ENCODE measurements around the gene RNASEH2A. TPM values are rescaled to one million over a fixed set of nuclear protein-coding genes. Genes with fewer than 3 reads are reported as not detected.
"Not testable (repeated sequence)": the region's sequence is repeated elsewhere in the genome, so short reads cannot be mapped to it uniquely, and the experiment has no call there.

RNASEH2A gene
- total RNA-seq, 2 experiments from 2014 or later = 46.1 to 55.5 TPM

- DNase-seq = peak; percentile 71
- Mint-ChIP-seq H3K9me3 (no peaks in the 10 kb centered on the region), H3K27ac (peak overlapping the region; percentile 87), H3K27me3 (no peaks in the 10 kb centered on the region), H3K36me3 (peaks cover 31% of the 10 kb centered on the region), H3K4me3 (peak overlapping the region; percentile 74), H3K4me1 (peaks cover 30% of the 10 kb centered on the region)
These were observed 10.0 kb upstream of the RNASEH2A start for GRCh38 chr19:12796146-12797071.

DNA sequence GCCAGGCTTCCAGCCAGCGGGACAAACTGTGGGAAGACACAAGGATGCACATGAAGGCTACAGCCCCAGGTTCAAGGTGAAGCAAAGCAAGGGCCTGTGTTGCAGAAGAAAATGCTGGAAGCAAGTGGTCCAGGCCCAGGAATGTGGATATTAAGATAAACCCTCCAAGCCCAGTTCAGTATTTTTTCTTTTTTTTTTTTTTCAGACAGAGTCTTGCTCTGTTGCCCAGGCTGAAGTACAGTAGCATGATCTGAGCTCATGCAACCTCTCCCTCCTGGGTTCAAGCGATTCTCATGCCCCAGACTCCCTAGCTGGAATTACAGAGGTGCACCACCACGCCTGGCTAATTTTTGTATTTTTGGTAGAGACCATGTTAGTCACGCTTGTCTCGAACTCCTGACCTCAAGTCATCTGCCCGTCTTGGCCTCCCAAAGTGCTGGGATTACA, 9.2 kb upstream of the RNASEH2A start:
- peaks cover 27% of the 10 kb centered on the region for H3K36me3 Mint-ChIP-seq

DNA sequence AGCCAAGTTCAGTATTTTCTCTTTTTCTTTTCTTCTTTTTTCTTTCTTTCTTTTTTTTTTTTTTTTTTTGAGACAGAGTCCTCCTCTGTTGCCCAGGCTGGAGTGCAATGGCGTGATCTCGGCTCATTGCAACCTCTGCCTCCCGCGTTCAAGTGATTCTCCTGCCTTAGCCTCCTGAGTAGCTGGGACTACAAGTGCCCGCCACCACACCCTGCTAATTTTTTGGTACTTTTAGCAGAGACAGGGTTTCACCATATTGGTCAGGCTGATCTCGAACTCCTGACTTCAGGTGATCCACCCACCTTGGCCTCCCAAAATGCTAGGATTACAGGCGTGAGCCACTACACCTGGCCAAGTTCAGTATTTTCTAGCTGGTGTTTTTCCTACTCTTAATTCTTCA, 8.8 kb upstream of the RNASEH2A start:
- H3K4me3 Mint-ChIP-seq, H3K27me3 Mint-ChIP-seq, H3K27ac Mint-ChIP-seq, H3K9me3 Mint-ChIP-seq, DNase-seq: not testable (repeated sequence)
- Mint-ChIP-seq H3K4me1 (peaks cover 35% of the 10 kb centered on the region), H3K36me3 (peaks cover 24% of the 10 kb centered on the region)

More for the DNA sequence above, 9.2 kb upstream of the RNASEH2A start:
- Mint-ChIP-seq H3K9me3 (no peaks in the 10 kb centered on the region), H3K27ac (no peak overlapping the region), H3K4me1 (peaks cover 31% of the 10 kb centered on the region), H3K27me3 (no peaks in the 10 kb centered on the region), H3K4me3 (no peak overlapping the region)
- no peak for DNase-seq

DNA sequence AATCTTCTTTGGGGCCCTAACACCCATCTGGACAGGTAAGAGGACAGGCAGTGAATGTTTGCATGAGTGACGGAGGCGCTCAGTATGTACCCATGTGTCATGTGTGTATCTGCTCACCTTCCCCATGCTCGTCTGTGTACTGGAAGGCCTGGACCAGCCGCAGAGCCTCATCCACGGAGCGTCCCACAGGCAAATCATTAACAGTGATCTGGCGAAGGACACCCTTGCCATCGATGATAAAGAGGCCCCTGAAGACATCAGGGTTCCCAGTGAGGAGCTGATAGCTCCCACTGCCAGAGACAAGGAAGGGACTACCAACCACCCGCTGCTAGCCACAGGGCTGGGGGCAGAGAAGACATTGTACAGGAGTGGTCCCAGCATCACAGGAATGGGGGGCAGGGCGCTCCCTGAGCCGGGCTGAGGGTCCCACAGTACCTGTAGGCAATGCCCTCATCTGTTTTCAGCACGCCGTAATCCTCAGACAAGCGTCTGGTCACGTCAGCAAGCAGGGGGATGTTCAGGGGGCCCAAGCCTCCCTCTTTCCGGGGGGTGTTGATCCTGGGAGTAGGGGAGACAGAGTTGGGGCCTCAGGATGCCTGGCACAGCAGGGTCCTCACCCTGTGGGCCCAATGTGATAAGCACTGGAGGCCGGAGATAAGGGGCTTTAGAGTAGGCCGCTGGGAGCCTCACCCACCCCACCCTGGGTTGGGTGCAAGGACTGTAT, 6.5 kb upstream of the RNASEH2A start:
- no peak for DNase-seq
- Mint-ChIP-seq H3K4me1 (peaks cover 27% of the 10 kb centered on the region), H3K36me3 (peaks cover 11% of the 10 kb centered on the region), H3K27ac (no peak overlapping the region), H3K4me3 (peak overlapping the region; percentile 91), H3K9me3 (no peaks in the 10 kb centered on the region), H3K27me3 (no peaks in the 10 kb centered on the region)

DNA sequence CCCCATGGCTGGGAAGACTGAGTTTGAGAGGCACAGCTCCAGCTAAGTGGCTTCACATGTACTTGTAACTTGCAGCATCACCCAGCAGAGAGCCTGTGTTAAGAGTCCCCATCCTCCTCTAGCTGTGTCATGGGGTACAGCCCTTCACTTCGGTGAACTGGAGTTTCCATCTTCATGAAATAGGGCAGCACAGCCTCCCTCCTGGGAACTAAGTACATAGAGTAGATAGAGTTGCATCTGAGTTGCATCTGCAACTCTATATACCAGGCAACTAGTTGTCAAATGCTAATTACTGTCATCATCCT, 6.0 kb upstream of the RNASEH2A start:
- peaks cover 11% of the 10 kb centered on the region for H3K36me3 Mint-ChIP-seq
- peak overlapping the region; percentile 91 for H3K4me3 Mint-ChIP-seq
- no peaks in the 10 kb centered on the region for H3K9me3 Mint-ChIP-seq
- H3K27ac Mint-ChIP-seq = no peak overlapping the region
- peaks cover 25% of the 10 kb centered on the region for H3K4me1 Mint-ChIP-seq
- H3K27me3 Mint-ChIP-seq = no peaks in the 10 kb centered on the region
- DNase-seq = no peak

- peak overlapping the region; percentile 91 for H3K4me3 Mint-ChIP-seq
- H3K36me3 Mint-ChIP-seq = peaks cover 11% of the 10 kb centered on the region
- H3K27ac Mint-ChIP-seq = peak overlapping the region; percentile 83
- no peaks in the 10 kb centered on the region for H3K9me3 Mint-ChIP-seq
- H3K4me1 Mint-ChIP-seq = peaks cover 22% of the 10 kb centered on the region
- no peaks in the 10 kb centered on the region for H3K27me3 Mint-ChIP-seq
- DNase-seq = peak; percentile 41
These were observed 5.4 kb upstream of the RNASEH2A start for GRCh38 chr19:12800923-12801465.

- peak; percentile 81 for DNase-seq
- peak within 1 kb of the TSS; percentile 91 for H3K4me3 Mint-ChIP-seq
- no peaks in the 10 kb centered on the region for H3K27me3 Mint-ChIP-seq
- peaks cover 18% of the 10 kb centered on the region for H3K4me1 Mint-ChIP-seq
- H3K36me3 Mint-ChIP-seq = peaks cover 14% of the 10 kb centered on the region
- H3K9me3 Mint-ChIP-seq = no peaks in the 10 kb centered on the region
- H3K27ac Mint-ChIP-seq = peak within 1 kb of the TSS; percentile 83
These were observed 4.7 kb upstream of the RNASEH2A start, which contains the start of the genes PRDX2 and THSD8 for GRCh38 chr19:12801466-12802266. Gene PRDX2, minus strand, starts transcription at chr19:12801800. Its CDS starts 539 bp downstream, at chr19:12801261. Gene THSD8, plus strand, starts transcription at chr19:12802069. Its CDS starts 3 bp downstream, at chr19:12802072.

- Mint-ChIP-seq H3K4me1 (peaks cover 18% of the 10 kb centered on the region), H3K27ac (no peak overlapping the region), H3K36me3 (peaks cover 14% of the 10 kb centered on the region), H3K4me3 (peak overlapping the region; percentile 91), H3K9me3 (no peaks in the 10 kb centered on the region), H3K27me3 (no peaks in the 10 kb centered on the region)
- DNase-seq = no peak
These were observed 3.9 kb upstream of the RNASEH2A start for GRCh38 chr19:12802267-12803106.

GRCh38 chr19:12804051-12804450, 2.3 kb upstream of the RNASEH2A start:
- no peaks in the 10 kb centered on the region for H3K9me3 Mint-ChIP-seq
- peaks cover 18% of the 10 kb centered on the region for H3K4me1 Mint-ChIP-seq
- no peak overlapping the region for H3K4me3 Mint-ChIP-seq
- DNase-seq = no peak
- H3K27me3 Mint-ChIP-seq = no peaks in the 10 kb centered on the region
- peaks cover 19% of the 10 kb centered on the region for H3K36me3 Mint-ChIP-seq
- no peak overlapping the region for H3K27ac Mint-ChIP-seq

GRCh38 chr19:12815088-12815487, 8.7 kb downstream of the RNASEH2A start:
- Mint-ChIP-seq H3K4me1 (no peaks in the 10 kb centered on the region), H3K9me3 (no peaks in the 10 kb centered on the region), H3K27me3 (no peaks in the 10 kb centered on the region), H3K27ac (no peak overlapping the region), H3K4me3 (no peak overlapping the region), H3K36me3 (peaks cover 11% of the 10 kb centered on the region)
- DNase-seq = no peak

- H3K27me3 Mint-ChIP-seq, H3K4me3 Mint-ChIP-seq, DNase-seq, H3K4me1 Mint-ChIP-seq, H3K27ac Mint-ChIP-seq, H3K9me3 Mint-ChIP-seq: not testable (repeated sequence)
- H3K36me3 Mint-ChIP-seq = peaks cover 15% of the 10 kb centered on the region
These were observed 10.8 kb downstream of the RNASEH2A start for GRCh38 chr19:12817188-12817587.

DNA sequence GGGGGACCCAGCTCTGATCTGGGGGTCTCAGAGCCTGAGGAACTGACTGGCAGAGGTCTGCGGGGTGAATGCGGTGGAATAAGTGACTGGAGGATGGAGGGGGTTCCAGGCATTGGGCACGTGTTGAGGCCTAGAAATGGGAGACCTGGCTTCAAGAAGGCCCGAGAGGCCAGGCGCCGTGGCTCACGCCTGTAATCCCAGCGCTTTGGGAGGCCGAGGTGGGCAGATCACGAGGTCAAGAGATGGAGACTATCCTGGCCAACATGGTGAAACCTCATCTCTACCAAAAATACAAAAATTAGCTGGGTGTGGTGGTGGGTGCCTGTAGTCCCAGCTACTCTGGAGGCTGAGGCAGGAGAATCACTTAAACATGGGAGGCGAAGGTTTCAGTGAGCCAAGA, 11.4 kb downstream of the RNASEH2A start:
- not testable (repeated sequence) for H3K4me1 Mint-ChIP-seq, H3K9me3 Mint-ChIP-seq, H3K4me3 Mint-ChIP-seq, DNase-seq, H3K27ac Mint-ChIP-seq, H3K27me3 Mint-ChIP-seq
- peaks cover 14% of the 10 kb centered on the region for H3K36me3 Mint-ChIP-seq

DNA sequence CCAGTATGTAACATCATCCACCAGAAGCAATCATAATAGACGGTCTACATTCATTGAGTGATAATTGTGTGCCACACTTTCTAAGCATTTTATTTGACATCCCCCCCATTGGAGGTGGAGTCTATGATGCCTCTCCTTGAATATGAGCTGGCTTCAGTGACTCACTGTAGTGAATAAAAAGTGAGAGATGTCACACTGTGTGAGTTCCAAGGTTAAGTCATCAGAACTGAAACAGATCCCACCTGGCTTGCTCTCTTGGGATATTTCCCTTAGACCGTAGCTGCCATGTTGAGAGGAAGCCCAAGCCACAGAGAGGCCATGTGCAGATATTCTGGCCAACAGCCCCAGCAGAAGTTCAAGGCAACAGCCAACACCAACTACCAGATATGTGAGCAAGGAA, 15.4 kb downstream of the RNASEH2A start:
- peaks cover 3% of the 10 kb centered on the region for H3K9me3 Mint-ChIP-seq
- H3K27ac Mint-ChIP-seq = no peak overlapping the region
- no peak overlapping the region for H3K4me3 Mint-ChIP-seq
- peaks cover 8% of the 10 kb centered on the region for H3K4me1 Mint-ChIP-seq
- H3K27me3 Mint-ChIP-seq = peaks cover 20% of the 10 kb centered on the region
- H3K36me3 Mint-ChIP-seq = peaks cover 5% of the 10 kb centered on the region
- no peak for DNase-seq

Data from activated naive CD8-positive, alpha-beta T cell treated with anti-CD3 and anti-CD28 coated beads for 36 hours (primary cell).